ENCODE measurements around the gene MCMBP.

DNA sequence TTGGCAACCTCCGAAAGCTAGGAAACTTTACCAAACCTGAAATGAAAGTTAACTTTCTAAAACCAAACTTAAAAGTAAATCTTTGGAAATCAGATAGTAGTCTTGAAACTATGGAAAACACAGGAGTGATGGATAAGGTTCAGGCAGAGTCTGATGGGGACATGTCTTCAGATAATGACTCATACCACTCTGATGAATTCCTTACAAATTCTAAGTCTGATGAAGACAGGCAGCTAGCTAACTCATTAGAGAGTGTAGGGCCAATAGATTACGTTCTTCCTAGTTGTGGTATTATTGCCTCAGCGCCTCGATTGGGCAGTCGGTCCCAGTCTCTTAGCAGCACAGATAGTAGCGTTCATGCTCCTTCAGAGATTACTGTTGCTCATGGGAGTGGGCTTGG is 45.9 kb downstream of the MCMBP start:
- TF ChIP-seq, protein P1, sequence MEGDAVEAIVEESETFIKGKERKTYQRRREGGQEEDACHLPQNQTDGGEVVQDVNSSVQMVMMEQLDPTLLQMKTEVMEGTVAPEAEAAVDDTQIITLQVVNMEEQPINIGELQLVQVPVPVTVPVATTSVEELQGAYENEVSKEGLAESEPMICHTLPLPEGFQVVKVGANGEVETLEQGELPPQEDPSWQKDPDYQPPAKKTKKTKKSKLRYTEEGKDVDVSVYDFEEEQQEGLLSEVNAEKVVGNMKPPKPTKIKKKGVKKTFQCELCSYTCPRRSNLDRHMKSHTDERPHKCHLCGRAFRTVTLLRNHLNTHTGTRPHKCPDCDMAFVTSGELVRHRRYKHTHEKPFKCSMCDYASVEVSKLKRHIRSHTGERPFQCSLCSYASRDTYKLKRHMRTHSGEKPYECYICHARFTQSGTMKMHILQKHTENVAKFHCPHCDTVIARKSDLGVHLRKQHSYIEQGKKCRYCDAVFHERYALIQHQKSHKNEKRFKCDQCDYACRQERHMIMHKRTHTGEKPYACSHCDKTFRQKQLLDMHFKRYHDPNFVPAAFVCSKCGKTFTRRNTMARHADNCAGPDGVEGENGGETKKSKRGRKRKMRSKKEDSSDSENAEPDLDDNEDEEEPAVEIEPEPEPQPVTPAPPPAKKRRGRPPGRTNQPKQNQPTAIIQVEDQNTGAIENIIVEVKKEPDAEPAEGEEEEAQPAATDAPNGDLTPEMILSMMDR (IDR thresholded peaks at IDR 0.05) = no peak
- TF ChIP-seq POLR2A (IDR thresholded peaks at IDR 0.05) = no peak
